Measurements from ENCODE around the gene FLII.

FLII gene

DNA sequence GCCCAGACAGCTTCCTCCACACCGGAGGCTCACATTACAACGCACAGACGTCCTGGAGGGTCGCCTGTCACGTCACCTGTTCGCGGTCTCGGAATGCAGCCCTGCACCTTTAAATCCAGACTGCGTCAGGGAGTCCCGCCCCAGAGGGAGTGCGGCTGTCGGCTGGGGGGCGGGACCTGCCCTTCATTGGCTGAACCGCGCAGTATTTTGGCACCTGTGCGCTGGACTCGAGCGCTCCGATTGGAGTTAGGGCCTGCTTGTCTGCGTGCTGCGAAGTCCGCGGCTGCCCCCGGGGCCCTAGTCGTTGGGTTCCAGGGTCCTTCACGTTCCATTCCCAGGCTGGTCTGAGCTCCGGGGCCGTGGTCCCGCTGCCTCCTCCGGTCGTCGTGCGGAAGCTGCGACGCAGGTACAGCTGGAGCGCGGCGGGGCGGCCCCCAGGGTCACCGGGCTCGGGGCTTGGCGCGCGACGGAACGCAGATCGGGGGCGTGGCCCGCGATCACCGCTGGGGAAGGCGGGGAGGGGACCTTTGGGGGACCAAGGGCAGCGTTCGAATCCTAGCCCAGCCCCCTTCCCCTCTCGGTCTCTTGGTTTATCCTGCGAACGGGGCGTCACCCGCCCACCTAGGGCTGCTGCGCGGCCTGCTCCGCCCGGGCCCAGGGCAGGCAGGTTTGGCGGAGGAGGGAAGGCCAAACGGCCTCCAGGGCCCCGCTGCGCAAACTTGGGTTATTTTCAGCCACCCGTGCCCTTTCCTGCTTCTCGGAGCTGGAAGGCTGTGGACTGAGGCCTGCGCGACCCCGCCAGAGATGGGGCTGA is 2.0 kb upstream of the FLII start, which contains the start of gene MIEF2:
Gene MIEF2 (plus strand): TSS at position 331 of the 814 bp plus-strand sequence. CDS start 2,059 bp downstream, outside the sequence.
- peak; percentile 97 for DNase-seq (ENCODE audit: low spot score)

DNA sequence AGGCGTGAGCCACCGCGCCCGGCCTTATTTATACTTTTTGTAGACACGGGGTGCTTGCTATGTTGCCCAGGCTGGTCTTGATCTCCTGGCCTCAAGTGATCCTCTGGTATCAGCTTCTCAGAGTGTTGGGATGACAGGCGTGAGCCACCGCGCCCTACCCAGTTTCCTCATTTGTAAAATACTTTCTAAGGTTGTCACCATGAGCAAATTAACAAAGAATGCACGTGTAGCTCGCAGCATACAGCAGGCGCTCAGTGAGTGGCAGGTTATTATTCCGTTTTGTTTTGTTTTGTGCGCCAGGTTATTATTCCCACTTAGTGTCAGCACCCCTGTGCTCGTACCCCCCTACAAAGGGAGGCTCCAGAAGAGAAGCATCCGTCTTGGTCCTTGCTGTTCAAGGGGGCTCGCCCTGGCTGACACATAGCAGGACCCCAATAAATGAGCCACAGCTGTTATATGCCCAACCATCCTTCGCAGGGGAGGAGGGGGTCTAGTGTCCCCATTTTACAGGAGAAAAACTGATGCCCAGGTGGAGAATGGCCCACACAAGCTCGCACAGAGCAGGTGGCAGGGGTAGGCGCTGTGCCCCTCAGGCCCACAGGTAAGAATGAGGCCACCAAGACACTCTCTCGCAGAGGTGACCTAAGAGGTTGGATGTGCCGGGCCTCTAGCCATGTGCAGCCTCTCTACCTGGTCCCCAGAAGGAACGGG is 1.2 kb upstream of the FLII start:
- peak; percentile 94 for DNase-seq (ENCODE audit: low spot score)

DNA sequence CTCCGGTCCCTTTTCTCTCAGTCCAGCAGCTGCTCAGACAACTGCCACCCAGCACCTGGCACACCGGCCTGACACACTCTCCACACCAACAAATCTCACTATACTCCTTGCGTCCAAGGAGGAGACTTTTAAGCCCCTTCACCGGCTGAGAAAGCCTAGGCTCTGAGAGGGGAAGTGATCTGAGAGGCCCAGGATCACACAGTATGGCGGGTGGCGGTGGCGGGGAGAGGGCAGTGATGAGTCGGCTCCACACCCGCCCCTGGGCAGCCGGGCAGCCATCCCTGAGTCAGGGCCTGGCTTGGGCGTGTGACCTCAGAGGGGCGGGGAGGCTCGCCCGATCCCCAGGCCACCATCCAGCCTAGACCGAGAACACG is 569 bp downstream of the FLII start:
- DNase-seq (ENCODE audit: low spot score): peak; percentile 90

DNA sequence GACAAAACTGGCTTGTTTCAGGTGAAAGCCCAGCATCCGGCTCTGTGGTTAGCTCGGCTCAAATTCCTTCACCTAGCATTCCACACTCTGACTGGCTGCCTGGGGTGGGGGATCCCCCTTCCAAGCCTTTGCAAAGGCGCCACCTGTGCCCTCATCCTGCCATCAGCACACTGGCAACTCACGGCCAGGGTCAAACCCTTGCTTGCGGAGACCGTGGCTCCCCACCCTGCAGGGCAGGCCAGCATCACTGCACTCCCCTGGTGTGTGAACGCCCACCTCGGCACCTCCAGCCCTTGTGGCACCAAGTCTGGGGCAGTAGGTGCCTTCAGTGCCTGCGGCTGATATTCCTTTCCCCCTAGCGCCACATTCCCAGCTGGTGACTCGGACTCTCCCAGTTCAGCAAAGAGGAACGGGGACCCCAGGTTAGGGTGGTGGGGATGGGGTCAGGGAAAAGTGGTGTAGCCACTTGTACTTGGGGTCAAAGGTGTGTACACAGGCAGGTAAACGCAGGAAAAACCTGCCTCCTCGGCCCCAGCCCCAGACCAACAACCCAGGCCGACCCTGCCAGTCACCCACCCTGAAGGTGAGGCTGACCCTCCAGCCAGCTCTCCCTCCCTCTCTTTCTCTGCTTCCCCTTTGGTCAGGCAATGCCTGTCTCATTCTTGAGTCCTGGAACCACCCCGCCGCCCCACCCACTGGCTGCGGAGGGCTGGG is 1.1 kb downstream of the FLII start:
- peak; percentile 92 for DNase-seq (ENCODE audit: low spot score)

DNA sequence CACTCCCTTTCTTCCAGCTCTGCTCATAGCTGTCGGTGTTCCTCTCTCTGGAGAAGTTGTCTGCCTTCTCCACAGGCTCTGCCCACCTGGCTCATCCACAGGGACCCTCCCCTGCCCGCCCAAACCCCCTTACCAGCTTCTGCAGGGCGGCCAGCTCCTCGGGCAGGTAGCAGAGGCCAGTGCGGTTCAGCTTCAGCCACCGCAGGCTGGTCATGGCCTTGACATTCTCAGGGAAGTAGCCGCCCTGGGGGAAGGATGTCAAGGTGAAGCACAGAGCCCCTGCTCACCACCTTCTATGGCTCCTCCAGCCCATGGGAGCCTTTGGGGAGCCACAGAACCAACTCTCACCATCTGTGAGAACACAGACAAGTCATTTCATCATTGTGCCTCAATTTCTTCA is 1.8 kb downstream of the FLII start:
- DNase-seq (ENCODE audit: low spot score): no peak

DNA sequence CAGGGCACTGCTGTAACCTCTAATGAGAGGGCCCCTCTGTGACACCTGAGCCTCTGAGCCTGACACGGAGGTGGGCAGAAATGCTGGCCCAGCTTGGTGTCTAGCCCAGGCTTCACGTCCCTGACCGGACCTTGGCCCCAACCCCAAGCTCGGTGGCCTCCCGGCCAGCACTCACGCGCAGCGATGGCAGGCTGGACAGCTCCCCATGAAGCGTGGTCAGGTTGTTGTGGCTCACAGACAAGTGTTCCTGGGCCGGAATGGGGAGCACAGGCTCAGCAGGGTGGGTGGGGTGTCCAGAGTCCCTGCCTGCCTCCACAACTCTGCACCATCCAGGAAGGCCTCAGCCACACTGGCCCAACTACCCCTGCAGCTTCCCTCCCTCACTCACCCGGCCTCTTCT is 2.2 kb downstream of the FLII start:
- no peak for DNase-seq (ENCODE audit: low spot score)

DNA sequence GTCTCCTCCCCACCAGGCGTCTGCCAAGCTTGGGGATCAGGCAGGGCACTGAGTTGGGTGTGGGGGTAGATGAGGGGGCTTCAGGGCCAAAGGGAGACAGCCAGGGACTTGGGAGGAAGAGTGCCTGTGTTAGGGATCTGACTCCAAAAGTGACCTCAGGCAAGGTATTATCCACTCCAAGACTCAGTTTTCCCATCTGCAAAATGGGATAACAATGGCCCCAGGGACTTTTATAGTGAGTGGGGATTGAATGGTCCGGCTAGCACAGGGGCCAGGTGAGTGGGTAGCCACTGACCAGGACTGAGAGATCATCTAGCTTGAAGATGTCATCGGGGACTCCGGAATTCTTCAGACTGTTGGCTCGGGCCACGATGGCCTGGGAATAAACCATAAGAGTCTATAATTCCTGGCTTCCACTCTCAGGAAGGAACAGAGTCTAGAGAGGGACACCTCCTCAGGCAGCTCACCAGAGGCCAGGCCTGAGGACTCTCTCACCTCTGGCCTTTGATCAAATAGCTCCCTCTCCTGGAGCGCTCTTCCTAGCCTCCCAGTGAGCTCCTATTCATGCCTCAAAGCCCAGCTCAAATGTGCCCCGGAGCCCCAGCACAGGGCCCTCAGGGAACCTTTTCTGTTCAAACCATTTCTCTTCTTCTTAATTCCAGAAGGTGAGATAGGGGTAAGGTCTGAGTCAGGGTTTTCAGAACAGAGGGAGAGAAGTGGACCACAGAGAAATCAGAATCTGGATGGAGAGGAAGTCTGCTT is 3.5 kb downstream of the FLII start:
- DNase-seq (ENCODE audit: low spot score): no peak

DNA sequence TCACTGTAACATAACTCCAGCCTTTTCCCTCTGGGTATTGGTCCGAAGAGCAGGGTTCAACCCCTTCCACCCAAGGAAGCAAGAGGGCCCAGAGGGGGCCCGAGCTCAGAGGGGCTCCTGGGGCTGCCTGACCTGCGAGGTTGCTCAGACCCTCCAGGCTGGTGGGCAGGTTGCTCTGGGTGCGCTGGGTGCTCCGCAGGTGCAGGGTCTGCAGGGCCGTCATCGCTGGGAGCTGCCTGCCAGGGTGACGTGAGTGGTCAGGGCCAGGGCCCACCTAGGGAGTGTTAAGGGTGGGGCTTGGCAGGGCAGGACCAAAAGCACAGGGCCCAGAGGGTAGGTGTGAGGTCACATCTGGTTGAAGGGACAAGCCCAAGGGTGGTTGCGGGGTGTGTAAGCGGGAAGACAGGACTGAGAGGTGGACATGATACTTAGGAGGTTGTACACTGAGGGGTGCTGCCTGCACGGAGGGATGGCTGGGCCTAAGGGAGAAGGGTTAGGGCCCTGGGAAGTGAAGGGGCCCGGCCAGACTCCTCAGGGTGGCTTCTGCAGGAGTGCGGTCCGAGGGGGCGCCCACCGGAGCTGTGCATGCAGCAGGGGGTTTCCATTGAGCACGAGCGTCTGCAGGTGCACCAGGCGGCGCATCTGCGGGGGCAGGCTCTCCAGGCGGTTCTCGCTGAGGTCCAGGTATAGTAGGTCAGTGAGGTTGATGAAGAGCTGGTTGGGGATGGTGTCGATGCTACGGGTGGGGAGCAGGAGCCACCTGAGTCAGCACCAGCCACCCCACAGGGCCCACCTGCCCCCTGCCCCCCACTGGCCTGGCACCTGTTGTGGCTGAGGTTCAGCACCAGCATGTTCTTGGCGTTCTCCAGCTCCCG is 4.4 kb downstream of the FLII start:
- no peak for DNase-seq (ENCODE audit: low spot score)

DNA sequence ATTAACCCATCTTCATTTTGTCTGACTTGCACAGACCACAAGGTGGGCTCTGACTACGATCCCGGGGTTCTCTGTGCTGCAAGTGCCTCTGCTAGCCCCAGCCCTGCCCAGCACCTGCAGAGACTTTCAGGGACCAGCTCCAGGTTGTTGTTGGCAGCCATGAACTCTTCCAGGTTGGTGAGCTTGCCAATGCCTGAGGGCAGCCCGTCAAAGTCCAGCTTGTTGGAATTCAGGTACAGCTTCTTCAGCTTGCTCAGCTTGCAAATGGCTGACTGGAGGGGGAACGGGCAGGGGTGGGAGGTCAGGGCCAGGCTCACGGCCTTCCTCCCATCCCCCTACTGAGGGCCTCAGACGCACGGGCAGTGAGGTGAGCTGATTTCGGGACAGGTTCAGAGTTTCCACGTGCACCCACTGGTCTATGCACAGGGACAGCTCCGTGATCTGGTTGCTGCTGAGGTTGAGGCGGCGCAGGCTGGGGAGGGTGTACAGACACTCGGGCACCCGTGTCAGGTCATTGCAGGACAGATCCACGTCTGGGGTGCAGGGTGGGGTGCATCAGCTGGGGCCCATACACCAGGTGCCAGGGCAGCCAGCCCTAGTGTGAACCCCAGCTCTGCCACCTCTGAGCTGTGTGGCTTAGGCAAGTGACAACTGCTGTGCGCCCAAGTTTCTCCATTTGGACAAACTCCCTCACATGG is 5.2 kb downstream of the FLII start:
- no peak for DNase-seq (ENCODE audit: low spot score)

DNA sequence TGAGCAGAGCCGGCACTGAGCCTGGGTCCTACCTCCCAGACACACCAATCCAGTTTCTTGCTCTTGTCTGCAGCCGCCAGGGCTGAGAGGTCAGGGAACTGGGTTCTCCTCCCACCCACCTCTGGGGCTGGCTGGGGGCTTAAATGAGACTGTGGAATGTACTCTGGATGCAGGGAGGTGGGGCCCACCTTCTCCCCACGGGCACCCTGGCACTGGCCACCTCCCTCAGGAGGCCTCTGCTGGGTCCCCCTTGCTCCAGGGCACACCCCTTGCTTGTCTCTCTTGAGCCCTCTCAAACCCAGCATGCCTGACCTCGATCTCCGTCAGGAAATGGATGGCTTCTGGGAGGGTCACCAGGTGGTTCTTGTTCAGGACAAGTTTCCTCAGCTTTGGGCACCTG is 6.4 kb downstream of the FLII start:
- no peak for DNase-seq (ENCODE audit: low spot score)

DNA sequence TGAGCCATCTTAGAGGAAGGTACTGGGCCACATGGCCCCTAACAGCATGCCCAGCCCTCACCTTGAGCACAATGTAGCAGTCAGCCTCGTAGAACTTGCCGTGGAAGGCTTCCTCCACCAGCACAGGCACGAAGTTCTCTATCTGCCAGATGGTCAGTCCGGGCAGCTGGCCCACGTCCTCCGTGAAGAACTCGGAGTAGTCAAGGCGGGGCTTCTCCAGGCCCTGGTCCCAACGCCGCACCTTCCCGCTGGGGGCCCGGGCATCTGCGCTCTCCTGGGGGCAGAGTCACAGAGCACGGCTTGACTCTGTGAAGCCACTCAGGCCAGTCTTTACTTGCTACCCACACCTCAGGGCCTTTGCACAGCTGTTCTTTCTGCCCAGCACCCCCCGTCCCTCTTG is 7.3 kb downstream of the FLII start:
- DNase-seq (ENCODE audit: low spot score): no peak

DNA sequence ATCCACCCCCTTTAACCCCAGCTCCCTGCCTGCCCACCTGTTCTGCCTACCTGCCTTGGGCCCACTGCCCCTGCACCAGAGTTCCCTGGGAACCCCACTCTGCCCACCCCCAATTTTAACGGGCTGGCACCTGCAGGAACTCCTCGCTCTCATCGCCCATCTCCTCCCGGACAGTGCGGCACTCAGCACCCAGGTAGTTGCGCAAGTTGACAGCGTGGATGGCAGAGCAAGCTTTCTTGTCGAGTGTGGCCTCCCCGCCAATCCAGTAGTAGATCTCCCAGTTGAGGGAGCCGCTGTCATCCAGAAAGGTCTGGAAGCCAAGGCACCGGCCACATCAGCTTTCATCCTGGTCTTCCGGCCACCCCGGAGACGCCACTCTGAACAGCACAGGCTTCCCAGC is 7.8 kb downstream of the FLII start:
- DNase-seq (ENCODE audit: low spot score): no peak

DNA sequence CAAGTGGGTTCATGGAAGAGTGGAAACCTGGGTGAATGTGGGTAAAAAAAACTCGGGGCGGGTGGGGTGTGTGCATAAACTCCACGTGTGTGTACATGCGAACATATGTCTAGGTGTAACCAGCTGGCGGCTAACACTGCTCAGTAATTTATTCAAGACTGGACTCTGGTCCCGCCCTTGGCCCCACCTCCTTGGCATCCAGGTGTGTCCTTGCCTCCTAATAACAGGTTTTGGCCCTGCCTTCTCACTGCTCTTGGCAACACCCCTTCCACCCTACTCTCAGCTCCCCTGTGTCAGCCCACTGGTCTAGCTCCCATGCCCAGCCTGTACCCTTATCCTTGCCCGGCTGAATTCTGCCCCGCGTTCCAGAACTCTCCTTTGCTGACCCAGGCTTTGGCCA is 8.3 kb downstream of the FLII start:
- DNase-seq (ENCODE audit: low spot score): peak; percentile 25

DNA sequence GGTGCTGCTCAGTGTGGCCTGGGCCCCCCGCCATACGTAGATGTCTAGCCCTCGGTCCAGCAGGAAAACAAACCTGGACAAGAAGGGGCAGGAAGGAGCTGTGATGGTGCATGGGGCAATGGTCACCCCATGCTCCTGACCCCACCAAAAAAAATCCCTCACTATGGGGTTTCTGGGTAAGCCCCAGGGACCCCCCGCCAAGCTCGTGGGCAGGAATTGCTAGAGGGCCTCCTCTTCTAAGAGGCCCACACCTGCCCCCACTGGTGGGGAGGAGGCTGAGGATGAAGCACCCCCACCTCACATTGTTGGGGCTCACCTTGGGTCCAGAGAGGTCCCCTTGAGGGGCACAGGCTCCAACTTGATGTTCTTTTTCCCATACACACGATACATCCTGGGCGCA is 9.7 kb downstream of the FLII start:
- no peak for DNase-seq (ENCODE audit: low spot score)

DNA sequence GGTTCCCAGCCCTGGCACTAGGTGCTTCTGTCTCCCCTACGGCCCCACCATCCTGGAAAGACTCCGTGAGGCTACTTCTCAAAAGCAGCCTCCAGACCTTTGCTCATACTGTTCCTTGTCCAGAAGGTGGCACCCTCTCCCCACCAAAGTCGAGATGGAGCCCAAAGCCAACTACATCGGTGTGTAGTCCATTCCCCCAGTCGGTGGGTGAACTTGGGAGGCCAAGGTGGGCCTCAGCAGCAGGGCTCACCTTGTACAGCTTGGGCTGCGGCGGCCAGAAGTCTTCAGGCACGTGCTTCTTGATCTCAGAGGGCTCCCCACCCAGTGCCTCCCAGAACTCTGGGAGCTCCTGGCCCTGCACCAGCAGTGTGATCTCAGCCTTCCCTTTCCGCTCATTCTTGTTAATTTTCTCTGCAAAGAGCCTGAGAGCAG is 10.2 kb downstream of the FLII start:
- peak; percentile 73 for DNase-seq (ENCODE audit: low spot score)

DNA sequence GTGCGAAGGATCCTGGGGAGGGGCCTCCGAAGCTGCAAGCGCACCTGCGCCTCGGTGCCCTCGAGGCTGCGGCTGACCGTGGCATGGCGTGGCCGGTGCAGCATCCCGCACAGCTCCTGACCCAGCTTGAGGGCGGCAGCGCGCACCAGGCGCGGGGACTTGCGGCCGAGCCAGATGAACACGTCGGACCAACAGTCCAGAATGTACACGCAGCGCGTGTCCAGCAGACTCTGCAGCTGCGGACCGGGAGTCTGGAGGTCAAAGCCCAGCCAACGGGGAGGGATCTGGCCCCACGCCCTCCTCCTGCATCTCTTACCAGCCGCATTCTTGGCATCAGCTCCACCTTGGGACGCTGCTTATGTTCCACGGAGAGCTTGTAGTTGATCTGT is 10.9 kb downstream of the FLII start:
- DNase-seq (ENCODE audit: low spot score): no peak

DNA sequence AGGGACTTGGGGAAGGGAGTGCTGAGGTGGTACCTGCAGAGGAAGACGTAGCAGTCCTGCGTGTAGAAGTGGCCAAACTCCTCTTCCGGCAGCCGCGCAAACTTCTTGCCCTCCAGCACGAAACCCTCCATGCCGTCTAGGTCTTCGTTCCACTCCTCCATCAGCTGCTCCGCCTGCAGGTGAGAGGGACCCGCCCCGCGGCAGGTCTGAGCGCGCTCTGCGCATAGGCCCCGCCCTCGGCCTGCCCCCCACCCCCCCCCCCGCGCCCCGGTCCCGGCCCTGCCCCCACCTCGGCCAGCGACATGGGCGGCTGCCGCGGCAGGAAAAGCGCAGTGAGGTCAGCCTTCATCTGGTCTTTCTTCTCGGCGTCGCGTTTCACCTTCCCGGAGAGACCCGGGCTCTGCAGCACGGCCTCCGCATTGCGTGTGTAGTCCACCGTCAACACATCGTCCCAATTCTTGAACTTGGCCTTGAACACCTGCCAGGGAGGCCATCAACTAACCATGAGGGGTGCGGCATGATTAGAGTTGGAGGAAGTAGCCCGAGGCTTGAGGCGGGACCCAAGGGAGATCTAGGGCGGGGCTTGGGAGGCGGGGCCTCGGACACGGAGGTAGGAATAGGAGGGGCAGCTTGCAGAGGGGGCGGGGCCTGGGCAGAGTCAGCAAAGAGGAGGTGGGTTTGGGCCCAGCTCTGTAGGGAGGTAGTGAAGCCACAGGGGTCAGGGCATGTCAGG is 11.5 kb downstream of the FLII start:
- peak; percentile 80 for DNase-seq (ENCODE audit: low spot score)

DNA sequence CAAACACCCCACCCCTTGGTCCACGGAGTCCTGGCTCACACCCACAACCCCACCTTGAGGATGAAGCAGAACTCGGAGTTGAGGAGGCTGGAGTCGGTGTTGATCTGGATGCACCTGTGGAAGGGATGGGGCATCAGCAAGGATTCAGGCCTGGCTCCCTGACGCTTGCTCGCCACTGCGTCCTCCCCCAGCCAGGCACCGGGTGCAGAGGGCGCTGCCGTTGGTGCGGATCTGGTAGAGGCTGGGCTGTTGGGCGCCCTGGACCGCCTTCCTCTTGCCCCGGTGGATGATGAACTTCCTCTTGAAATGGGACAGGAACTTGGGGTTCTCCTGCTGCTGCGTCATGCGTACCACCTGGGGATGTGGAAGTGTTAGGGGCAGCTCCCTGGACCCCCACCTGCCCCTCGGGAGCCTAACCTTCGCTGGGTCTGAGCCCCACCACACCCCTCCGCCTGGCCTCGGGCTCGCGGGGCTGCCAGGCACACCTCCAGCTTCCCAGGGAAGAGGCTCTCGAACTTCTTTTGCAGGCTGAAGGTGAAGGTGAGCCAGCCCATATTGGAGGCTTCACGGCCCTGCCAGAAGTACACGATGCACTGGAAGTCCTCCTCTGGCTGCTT is 12.3 kb downstream of the FLII start:
- DNase-seq (ENCODE audit: low spot score): no peak

DNA sequence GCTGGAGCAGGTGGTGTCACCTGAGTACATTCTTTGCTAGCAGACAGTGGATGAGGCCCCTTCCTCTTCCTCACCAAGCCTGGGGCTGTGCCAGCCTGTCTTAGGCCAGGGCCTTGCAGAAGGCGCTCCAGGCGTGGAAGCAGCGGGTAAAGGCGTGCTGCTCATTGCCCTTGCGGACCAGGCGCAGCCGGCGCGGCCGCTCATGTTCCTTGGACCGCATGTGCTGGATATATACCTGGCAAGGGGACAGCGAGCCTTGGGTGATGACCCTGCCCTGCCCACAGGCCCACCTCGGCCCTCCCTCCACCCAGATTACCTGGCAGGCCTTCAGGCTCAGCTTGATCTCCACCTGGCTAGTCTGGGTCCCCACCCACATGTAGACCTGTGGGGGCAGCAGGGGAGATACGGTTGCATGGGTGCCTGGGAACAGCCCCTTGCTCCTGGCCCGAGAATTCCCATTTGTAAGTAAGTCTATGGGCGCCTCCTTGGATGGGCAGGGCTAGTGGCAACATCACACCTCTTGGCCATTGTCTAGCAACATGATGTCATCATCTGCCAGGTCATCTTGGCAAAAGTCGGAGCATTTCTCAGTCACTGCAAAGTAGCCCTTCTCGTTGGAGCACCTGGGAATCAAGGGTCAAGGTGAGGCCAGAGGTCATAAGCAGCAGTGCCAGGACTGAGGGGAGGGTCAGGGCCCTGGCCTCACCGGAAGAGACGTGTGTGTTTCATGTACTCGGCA is 13.3 kb downstream of the FLII start:
- DNase-seq (ENCODE audit: low spot score): no peak
